ENCODE data around the gene RBM15. TPM values are rescaled to one million over a fixed set of nuclear protein-coding genes. Genes with fewer than 3 reads are reported as not detected.

Gene RBM15
- total and polyA plus RNA-seq, 2 experiments from 2014 or later = 20.8 to 84.0 TPM

GRCh38 chr1:110309767-110310166 lies 29.4 kb upstream of the RBM15 start:
- ATAC-seq = no peak
- H3K4me3 Mint-ChIP-seq = no peak overlapping the region

More at GRCh38 chr1:110309767-110310166, 29.4 kb upstream of the RBM15 start:
- Histone ChIP-seq H3K79me2 (replicated peaks; ENCODE audit: insufficient read depth) (no peaks in the 10 kb centered on the region), H3K4me2 (no peak overlapping the region), H2AFZ (no peak overlapping the region), H3K27ac (ENCODE audit: low read depth) (no peak overlapping the region), H3F3A (replicated peaks; ENCODE audit: low read depth) (no peaks in the 10 kb centered on the region), H3K4me1 (ENCODE audit: insufficient read depth) (peaks cover 16% of the 10 kb centered on the region), H3K36me3 (ENCODE audit: insufficient read depth) (no peaks in the 10 kb centered on the region), H4K20me1 (replicated peaks; ENCODE audit: insufficient read depth) (no peaks in the 10 kb centered on the region), H3K27me3 (ENCODE audit: insufficient read depth) (no peaks in the 10 kb centered on the region), H3K4me3 (no peak overlapping the region), H3K9me2 (ENCODE audit: insufficient read depth) (0 out of 2 replicates have a peak, but pooled peaks cover 5% of the 10 kb centered on the region)
- Mint-ChIP-seq H3K4me1 (peaks cover 9% of the 10 kb centered on the region), H3K27me3 (ENCODE audit: insufficient read depth, low read depth, poor library complexity) (peaks cover 8% of the 10 kb centered on the region), H3K36me3 (ENCODE audit: low read depth) (no peaks in the 10 kb centered on the region), H3K9me3 (no peaks in the 10 kb centered on the region), H3K27ac (no peak overlapping the region)
- TF ChIP-seq ETS1 (IDR thresholded peaks at IDR 0.05) (no peak), CREB1 (CRISPR knock-in tag; IDR thresholded peaks at IDR 0.05; ENCODE audit: low read depth) (no peak), NANOG (IDR thresholded peaks at IDR 0.05; ENCODE audit: borderline replicate concordance) (no peak), POLR2AphosphoS5 (IDR thresholded peaks at IDR 0.05; ENCODE audit: low read depth) (no peak), CTCF (conservative IDR thresholded peaks at IDR 0.05; ENCODE audit: low read depth in 2 of 2) (no peak), STAT1 (IDR thresholded peaks at IDR 0.05; ENCODE audit: unreplicated experiment) (no peak), REST (IDR thresholded peaks at IDR 0.05; ENCODE audit: unreplicated experiment) (no peak), ZNF462 (CRISPR knock-in tag; IDR thresholded peaks at IDR 0.05) (no peak), JUNB (IDR thresholded peaks at IDR 0.05; ENCODE audit: unreplicated experiment) (no peak), ZNF114 (CRISPR knock-in tag; IDR thresholded peaks at IDR 0.05) (no peak), EZH2phosphoT487 (IDR thresholded peaks at IDR 0.05; ENCODE audit: unreplicated experiment) (no peak), EZH2 (IDR thresholded peaks at IDR 0.05; ENCODE audit: low read depth, unreplicated experiment) (no peak), ZNF331 (CRISPR knock-in tag; IDR thresholded peaks at IDR 0.05; ENCODE audit: low read depth) (no peak)
- no peak for DNase-seq (ENCODE audit: low spot score)
